ENCODE results near the gene SLC24A3.
A peak's percentile ranks its signal among the peaks of the same experiment; 100 is the strongest.

SLC24A3 gene

DNA sequence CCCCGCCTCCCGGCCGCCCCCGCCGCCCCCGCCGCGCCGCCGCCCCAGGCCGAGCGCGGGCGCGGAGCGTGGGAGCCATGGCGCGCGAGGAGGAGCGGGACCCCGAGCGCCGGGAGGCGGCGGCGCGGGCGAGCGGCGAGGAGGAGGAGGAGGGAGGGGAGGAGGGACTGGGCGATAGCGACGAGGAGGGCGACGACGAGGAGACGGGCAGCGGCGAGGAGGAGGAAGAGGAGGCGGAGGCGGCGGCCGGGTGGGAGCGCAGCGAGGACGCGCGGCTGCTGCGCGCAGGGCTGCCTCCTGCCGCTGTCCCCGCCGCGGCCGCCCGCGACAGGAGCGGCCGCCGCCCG, at the start of gene SLC24A3:
TSS of gene SLC24A3 (plus strand) at position 174 of the 347 bp plus-strand sequence.
- no peak for DNase-seq (ENCODE audit: low read depth in 3 of 3, low spot score in 1 of 3)

DNA sequence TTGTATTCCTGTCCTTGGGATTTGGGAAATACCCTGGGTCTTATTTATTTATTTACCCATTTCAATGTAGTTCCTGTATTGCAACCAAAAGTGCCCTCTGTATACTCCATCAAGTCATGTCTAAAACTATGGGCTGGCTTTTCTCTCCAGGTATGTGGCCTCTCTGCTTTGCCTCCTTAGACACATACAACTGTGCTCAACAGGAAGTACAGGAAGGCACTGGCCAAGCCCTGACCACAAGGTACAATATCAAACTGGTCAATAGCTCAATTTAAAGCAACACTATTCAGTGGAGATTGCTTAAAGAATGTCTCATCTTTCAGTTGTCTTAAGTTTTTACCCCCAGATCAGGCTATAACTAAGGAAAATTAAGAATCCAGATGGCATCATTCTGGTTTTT, 42.3 kb upstream of the SLC24A3 start:
- no peak for DNase-seq (ENCODE audit: low read depth in 3 of 3, low spot score in 1 of 3)

- no peak for DNase-seq (ENCODE audit: low read depth in 3 of 3, low spot score in 1 of 3)
Observed at GRCh38 chr20:19172637-19173036, 39.8 kb upstream of the SLC24A3 start.

DNA sequence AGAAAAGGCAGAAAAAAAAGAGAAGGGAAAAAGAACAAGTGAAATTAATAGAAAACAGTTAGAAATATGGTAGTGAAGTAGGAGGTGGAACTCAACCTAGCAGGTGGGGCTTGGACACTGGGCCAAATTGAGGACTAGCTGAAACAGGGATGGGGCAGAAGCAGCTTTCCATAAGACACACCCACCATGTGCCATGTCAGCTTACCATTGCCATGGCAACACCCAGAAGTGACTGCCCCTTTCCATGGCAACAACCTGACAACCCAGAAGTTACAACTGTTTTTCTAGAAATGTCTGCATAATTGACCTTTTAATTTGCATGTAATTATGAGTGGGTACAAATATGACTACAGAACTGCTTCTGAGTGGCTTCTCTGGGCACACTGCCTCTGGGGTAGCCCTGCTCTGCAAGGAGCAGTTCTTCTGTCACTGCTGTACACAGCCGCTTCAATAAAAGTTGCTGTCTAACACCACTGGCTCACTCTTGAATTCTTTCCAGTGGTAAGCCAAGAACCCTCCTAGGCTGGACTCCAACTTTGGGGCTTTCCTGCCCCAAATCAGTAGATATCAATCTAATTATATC, 35.9 kb upstream of the SLC24A3 start:
- no peak for DNase-seq (ENCODE audit: low read depth in 3 of 3, low spot score in 1 of 3)

GRCh38 chr20:19181552-19181951, 30.9 kb upstream of the SLC24A3 start:
- no peak for DNase-seq (ENCODE audit: low read depth in 3 of 3, low spot score in 1 of 3)

GRCh38 chr20:19185083-19185482, 27.4 kb upstream of the SLC24A3 start:
- no peak for DNase-seq (ENCODE audit: low read depth in 3 of 3, low spot score in 1 of 3)

- DNase-seq (ENCODE audit: low read depth in 3 of 3, low spot score in 1 of 3), result no peak
Observed at GRCh38 chr20:19193349-19193748, 19.1 kb upstream of the SLC24A3 start.

DNA sequence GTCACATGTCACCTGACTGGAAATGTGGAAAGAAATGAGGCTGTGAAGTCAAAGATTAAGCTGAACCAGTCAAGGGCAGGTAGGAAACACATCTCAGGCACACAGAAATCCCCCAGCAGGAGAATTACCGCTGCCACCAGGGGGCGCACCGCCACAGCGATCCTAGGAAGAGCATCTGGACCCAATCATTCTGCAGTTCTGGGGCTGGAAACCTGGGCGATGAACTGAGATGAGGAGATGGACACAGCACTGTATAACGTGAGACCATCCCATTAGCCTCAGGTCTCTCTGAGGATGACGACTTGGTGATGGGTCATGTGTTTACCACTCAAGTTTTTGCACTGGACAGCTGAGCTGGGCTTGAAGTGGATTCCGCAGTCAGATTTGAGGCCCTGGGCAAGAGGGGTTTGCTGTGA, 6.5 kb upstream of the SLC24A3 start:
- peak in 2 of 3 donors; percentile 9 to 47 for DNase-seq (ENCODE audit: low read depth in 3 of 3, low spot score in 1 of 3)

- DNase-seq (ENCODE audit: low read depth in 3 of 3, low spot score in 1 of 3), result no peak
Observed at GRCh38 chr20:19207541-19207940, 4.9 kb upstream of the SLC24A3 start.

DNA sequence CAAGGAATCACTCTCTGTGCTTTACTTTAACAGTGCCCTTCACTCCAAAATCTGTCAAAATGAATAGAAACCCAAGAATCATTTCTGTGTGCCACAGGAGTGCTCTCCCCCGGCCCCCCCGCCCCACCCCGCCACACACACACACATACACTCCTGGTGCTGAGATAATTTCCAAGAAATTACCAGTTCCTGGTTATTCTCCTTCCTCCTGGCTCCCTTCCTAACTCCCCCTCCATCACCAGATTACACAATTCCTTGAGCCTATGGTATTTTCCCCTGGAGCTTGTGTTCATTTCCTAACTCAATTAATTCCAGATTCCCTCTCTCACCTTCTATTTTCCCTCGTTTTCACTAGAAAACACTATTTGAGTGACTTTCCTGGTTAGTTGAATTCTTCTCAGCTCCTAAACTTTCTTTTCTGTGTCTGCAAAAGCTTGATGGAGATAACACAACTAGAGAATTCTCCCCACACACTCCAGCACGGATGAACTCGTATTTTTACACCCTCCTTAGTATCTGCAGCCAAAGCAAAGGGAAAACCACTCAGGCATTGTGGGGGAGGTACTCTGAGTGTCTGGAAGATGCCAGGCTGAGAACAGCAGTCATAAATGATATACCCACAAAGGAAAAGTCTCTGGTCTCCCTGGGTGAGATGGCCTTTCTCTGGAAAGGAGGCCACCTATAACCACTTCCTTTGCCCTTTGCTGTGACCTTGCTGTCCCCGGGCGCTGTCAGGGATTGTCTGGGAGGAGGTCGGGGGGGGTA, 1.9 kb upstream of the SLC24A3 start:
- DNase-seq (ENCODE audit: low read depth in 3 of 3, low spot score in 1 of 3), result no peak

- no peak for DNase-seq (ENCODE audit: low read depth in 3 of 3, low spot score in 1 of 3)
Observed at GRCh38 chr20:19211252-19211651, 1.2 kb upstream of the SLC24A3 start.

GRCh38 chr20:19211661-19212468, 577 bp upstream of the SLC24A3 start:
- DNase-seq (ENCODE audit: low read depth in 3 of 3, low spot score in 1 of 3), result no peak

- DNase-seq (ENCODE audit: low read depth in 3 of 3, low spot score in 1 of 3), result no peak
Observed at GRCh38 chr20:19212821-19213502, 520 bp downstream of the SLC24A3 start.

DNA sequence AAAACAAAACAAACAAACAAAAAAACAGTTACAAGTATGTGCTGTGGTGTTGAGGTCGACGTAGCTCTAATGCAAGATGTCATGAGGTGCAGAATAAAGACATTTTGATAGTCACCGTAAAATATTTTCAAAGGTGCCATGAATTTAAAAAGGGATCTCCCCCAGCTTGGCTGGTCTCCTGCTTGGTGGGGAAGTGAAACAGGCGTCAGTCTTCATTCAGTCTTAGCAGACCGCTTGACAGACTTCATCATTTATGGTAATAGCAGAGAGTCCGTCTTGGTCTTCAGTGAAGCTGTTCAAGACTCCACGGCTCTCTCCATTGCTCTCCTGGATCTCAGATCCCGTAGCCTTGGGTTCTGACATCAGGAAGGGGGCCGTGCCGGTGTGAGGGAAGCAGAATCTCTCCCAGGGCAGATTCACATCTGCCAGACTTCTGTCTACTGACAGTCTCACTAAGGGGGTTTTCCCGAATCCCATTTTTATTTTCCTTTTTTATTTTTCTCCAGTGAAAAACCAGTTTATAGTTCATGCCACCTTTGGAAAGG, 1.6 kb downstream of the SLC24A3 start:
- no peak for DNase-seq (ENCODE audit: low read depth in 3 of 3, low spot score in 1 of 3)

GRCh38 chr20:19218411-19218810, 6.0 kb downstream of the SLC24A3 start:
- DNase-seq (ENCODE audit: low read depth in 3 of 3, low spot score in 1 of 3), result no peak

DNA sequence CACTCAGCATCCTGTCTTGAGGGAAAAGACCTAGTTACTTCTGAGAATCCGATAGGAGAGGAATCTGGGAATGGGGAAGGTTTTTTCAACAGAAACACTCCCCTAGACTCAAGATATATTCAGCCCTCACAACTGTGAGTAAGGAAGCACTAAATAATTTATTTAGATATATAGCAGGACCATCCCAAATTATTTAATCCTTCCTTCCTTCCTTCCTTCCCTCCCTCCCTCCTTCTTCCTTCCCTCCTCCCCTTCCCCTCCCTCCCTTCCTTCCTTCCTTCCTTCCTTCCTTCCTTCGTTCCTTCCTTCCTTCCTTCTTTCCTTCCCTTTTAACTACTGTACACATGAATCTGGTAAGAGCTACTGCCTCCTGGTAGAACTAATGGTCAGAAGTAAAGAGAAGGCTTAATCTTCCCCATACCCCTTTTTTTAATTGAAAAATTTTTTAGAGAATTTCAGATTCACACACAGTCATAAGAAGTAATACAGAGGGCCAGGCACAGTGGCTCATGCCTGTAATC, 10.1 kb downstream of the SLC24A3 start:
- DNase-seq (ENCODE audit: low read depth in 3 of 3, low spot score in 1 of 3), result no peak

DNA sequence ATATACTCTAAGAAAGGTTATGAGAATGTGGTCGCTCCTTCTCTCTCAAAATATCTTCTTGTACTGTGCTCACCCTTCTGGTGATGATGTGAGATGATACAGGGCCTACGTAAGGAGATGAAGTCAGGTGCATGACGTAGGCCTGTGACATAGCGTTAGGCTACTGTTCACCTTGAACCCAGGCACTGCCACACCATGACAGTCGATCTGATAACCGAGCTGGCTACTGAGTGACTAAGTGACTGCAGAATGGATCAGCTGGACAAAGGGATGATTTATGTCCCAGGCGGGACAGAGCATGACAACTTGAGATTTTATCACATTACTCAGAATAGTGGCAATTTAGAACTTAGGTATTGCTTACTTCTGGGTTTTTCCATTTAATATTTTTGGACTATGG, 11.2 kb downstream of the SLC24A3 start:
- DNase-seq (ENCODE audit: low read depth in 3 of 3, low spot score in 1 of 3), result no peak

DNA sequence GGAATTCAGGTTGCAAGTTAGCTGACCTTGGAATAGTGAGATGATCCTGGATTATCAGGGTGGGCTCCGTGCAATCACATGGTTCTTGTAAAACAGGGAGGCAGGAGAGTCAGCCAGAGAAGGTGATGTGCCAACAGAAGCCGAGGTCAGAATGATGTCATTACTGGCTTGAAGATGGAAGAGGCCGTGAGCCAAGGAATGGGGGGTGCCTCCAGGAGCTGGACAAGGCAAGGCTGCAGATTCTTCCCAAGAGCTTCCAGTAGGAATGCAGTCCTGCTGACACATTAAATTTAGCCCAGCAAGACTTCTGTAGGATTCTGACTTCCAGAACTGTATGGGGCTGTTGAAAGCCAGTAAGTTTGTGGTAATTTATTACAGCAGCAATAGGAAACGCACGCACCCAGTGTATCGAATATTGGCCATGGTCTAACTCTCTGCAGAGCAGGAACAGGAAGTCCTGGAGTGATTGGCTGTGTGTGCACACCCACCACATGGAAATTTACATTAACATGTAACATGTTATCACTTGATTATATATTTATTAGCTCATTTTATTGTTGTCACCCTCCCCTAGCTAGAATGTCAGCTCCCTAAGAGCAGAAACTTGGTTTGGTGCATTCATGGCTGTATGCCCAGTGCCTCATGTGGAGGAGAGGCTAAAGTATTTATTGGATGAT, 19.1 kb downstream of the SLC24A3 start:
- no peak for DNase-seq (ENCODE audit: low read depth in 3 of 3, low spot score in 1 of 3)

GRCh38 chr20:19232997-19233794, 20.8 kb downstream of the SLC24A3 start:
- DNase-seq (ENCODE audit: low read depth in 3 of 3, low spot score in 1 of 3), result no peak
